NCI-H748 (cell line): ENCODE measurements around the gene ELK3.
A peak's percentile ranks its signal among the peaks of the same experiment; 100 is the strongest.

Experiments
- DNase-seq: peaks from one replicate; lab custom pipeline; 2025; ENCODE audit not compliant: unreplicated experiment; lab: John Stamatoyannopoulos, UW

The ELK3 gene

DNA sequence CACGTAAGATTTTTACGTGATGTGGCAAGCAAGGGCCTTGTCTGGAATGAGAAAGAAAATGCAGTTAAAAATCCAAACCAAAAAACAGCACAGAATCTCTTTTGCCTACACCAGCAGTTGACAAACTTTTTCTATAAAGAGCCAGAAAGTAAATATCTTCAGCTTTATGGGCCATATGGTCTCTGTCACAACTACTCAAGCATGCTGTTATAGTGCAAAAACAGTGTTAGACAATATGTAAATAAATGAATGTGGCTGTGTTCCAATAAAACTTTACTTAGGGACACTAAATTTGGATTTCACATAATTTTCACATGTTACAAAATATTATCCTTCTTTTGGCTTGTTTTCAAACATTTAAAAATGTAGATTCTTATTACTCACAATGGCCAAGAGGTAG, 6.2 kb upstream of the ELK3 start:
- DNase-seq: no peak

DNA sequence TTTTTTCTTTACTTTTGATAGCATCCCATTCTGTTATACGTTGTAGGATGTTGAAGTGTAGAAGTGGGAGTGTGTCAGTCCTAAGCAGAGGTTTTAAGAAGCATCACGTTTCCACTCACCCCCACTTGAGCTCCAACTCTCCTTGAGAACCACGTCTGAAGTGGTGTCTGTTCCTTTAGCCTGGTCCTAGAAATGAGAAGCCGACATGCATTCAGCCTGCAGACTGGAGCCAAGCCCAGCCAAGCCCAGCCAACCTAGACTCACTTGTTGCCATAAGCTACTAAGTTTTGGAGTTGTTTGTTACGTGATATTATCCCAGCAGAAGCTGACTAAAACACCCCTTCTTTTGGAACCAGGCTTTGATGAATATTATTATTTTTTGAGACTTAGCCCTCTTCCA, 4.4 kb upstream of the ELK3 start:
- DNase-seq: no peak

DNA sequence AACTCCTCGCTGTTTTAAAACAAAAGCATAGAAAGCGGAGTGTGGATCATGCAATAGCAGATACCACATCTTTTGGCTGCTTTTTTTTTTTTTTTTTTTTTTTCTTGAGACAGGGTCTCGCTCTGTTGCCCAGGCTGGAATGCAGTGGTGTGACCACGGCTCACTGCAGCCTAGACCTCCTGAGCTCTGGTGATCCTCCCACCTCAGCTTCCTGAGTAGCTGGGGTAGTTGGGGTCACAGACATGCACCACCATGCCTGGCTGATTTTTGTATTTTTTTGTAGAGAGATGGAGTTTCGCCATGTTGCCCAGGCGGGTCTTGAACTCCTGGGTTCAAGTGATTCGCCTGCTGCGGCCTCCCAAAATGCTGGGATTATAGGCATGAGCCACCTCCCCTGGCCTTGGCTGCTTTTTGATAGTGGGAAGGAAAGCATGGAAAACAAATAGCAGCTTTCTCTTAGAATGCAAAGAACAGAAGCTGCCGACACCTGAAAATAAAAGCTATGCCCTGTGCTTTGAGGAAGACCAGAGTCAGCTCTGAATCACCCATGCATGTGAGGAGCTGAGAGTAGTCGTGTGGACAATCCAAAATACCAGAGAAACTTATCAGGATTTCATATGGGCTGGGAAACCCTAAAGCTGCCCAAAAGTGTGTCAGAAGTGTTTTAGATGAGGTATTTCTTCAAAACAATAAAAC, 3.6 kb upstream of the ELK3 start:
- no peak for DNase-seq

GRCh38 chr12:96192926-96193573, 1.1 kb upstream of the ELK3 start:
- DNase-seq: no peak

GRCh38 chr12:96194576-96194889, 358 bp downstream of the ELK3 start:
- DNase-seq: no peak

GRCh38 chr12:96194971-96195844, 1.0 kb downstream of the ELK3 start:
- peak; percentile 47 for DNase-seq

DNA sequence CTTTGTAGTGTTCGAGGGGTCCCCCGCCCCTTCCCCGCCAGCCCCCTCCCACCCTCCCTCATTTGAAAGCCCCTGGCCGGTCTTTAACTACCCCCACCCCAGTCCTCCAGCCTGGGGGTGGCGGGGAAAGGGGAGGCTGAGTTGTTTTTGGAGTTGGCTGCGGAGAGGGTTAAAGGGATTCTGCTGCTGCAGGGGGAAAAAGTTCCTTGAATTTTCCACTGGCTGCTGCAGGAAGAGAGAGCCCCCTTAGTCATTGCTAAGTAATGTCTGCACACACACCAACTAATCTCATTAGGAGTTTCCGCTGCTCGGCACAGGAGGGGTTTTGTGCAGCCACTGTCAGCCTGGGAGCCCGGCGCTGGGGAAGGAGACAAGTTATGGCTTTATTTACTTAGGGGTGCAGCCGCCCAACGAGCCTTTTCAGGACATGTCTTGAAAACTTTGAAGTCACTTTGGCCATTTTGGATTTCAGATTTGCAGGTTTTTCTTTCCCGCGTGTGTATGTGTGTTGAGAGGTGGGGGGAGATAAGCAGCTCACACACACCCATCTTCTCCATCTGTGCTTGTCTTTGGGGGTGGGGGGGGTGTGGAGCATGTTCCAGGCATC, 1.8 kb downstream of the ELK3 start:
- no peak for DNase-seq

DNA sequence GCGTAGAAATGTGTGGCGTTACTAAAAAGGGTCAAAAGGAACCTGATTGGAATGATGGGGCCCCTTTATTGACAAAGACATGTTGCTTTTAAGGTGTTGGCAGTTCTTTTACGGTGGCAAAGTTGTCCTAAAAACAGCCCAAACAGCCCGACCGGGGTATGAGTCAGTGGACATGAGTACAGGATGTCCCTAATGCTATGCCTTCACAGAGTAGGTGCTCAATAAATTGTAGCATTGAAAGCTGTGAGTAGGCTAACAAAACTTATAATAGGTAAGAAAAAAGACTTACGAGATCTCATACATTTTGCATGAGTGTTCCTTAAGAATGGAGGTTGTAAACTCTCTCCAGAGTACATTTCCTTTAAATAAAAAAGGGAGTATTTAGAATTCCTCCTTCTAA, 2.6 kb downstream of the ELK3 start:
- no peak for DNase-seq

DNA sequence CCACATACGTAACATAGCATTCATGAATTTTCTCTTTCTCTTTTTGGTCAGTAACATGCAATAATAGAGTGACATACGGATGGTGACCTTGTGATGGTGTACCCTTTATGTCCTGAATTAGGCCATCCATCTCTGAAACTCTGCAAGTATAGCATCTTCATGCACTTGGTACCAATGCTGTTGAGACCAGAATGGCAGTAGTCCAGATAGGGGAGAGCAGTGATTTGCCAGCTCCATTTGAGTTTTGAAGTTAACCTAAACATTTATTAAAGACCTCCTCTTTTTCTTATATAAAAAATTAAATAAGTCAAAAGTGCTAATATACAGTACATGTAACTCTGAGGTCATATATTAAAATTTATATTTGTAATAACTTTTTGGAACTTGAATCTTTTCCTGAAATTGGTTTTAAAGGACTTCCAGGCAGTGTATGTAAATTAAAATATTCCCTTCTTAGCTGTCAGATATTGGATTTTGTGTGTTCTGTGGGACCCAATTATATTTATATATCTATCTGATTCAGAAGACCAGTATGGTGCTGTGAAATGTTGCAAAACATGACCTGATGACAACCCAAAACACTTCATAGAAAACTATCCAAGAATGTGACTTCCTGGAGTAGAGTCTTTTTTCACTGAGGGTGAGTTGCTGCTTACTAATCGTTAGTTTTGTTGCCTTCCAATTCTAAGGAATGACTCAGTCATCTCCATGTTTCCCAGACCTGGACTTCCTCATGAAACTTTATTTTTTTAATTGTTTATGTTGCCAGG, 3.5 kb downstream of the ELK3 start:
- no peak for DNase-seq

DNA sequence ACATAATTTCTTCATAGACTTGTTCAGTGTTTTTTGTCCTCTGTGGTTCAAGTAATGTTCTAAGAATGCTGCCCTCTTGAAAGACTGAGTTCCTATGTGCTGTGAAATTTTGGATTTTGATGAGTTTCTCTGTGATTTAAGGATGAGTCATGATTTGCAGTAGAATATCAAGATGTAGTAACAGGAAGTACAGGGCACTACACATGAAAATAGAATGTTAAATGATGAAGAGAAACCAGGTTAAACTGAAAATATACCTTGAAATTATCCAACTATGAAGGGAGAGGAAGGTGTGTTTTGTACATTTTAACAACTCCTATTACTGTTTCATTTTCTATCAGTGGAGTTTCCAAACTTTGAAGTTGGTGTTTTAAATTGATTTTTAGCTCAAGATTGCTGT, 4.8 kb downstream of the ELK3 start:
- no peak for DNase-seq

DNA sequence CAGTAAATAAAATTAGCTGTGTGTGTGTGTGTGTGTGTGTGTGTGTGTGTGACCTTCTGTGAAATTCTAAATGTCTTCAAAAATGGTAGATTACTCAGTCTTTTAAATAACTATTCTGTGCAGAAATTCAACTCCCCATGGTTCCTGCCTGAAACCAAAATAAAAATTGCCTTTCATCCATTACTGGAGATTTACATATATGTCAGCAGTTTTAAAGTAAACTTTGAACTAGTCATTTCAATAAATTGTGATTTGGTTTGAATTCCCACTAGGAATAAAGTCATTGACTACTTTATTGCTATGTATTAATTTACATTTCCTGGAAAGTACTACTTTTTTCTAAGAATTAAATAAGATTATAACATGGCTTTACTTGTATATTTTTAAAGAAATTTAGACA, 5.3 kb downstream of the ELK3 start:
- no peak for DNase-seq

DNA sequence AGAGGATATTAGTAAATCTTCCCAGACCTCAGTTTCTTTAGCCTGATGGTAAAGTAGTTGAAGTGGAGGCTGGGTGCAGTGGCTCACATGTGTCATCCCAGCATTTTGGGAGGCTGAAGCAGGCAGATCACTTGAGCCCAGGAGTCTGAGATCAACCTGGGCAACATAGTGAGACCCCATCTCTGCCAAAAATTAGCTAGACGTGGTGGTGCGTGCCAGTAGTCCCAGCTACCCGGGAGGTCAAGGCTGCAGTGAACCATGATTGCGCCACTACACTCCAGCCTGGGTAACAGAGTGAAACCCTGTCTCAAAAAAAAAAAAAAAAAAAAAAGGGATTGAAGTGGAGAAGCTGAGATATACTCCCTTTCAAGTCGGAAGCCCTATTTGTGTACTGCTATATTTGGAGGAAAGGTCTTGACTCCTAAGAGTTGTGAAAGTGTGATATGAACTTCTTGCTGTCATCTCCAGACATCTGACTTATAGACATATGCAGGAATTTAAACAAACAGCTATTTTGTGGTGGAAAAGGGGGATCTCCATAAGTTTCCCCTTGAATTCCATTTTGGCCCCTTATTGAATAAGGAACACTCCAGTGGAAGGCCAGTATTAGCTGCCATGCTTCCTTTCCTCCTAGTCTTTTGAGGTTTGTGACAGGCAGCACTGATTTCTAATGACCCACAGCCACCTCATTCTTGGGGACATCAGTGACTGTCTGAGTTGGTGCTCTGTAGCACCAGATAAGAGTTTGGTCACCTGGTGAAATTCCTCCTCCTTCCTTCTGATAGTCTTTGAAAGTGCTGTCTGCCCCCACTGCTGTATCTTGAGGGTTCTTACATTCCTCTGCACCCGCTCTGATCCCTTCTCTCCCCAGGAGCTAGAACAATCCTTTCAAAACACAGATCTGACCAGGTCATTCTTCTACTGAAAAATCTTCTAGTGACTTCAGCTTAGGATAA, 7.4 kb downstream of the ELK3 start:
- no peak for DNase-seq

- no peak for DNase-seq
These were observed 10.2 kb downstream of the ELK3 start for GRCh38 chr12:96204381-96204780.

DNA sequence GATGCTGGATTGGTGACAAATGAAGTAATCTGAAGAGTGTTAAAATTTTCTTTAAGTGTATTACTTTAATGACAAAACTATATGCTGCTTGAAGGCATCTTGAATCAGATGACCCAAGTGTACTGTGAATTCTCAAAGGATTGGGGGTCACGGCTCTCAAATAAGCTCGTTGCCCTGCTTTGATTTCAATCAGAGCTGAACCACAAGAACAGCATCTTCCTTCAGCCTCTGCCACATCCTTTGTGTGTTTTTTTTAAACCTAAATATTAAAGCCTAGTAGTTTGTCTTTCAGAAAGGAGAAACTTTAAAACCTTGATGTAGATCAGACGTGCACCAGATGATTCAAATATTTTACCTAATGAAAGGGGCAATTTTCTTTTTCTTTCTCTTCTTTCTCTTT, 11.7 kb downstream of the ELK3 start:
- no peak for DNase-seq

DNA sequence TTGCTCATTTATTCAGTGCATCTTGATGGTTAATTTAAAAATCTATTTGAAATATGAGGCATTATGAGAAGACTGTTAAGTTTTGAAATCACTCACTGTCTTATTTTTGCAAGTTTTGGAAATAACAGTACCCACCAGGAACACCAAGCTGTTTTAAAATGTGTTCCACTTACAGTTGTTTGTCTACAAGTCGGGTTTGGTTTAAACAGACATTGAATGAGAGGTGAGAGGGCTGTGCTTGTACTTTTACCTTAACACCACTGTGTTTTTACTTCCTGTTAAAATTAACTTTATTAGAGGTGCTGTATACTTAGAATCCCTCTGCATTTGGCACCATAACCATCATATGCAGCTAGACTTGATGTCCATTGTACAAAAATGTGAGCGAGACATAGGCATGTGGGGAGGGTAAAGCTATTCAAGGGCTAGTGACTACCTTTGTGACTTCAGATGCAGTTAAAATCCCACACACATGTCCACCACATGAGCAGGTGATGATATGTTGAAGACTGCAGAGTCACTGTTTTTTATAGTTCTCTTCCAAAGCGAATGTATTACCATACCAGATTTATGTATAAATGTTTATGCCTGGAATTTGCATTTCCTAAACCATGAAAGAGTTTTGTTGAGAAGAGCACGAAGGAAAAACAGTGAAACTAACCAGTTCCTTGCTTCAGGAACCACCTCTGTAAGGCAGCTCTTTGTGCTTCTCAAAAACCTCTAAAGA, 12.9 kb downstream of the ELK3 start:
- no peak for DNase-seq

GRCh38 chr12:96208346-96208745, 14.2 kb downstream of the ELK3 start:
- DNase-seq: no peak

GRCh38 chr12:96208801-96209549, 14.8 kb downstream of the ELK3 start:
- no peak for DNase-seq

DNA sequence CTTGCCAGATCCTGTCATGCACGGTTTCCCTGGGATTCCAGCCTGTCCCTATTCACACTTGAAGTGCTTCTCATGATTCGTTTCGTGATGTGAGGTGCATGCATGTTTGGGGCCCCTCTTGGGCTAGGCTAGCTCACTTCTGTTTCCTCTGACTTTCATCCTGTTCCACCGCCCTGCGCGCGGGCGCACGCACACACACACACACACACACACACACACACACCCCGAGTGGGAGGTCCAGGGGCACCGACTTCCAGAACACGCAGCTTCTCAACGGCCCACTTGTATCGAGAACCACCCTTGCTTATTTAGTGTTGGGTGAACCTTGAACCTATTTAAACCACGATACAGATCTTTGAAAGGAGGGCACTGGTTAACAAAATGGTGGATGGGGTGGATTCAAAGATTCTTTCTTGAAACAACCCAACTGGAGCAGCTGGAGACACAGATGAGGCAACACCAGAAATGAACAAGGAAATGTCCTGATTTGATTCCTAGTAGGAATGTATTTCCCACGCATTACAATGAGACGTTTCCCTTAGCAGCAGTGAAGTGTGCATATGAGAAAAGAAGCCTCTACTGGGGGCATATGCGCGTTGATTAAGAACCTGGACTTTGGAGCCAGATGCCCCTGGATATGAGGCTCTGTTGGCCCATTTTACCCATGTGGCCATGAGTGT, 16.3 kb downstream of the ELK3 start:
- no peak for DNase-seq
